GM23338 (cell line): ENCODE measurements around the gene C12orf60. TPM values are rescaled to one million over a fixed set of nuclear protein-coding genes. Genes with fewer than 3 reads are reported as not detected.
A peak's percentile ranks its signal among the peaks of the same experiment; 100 is the strongest.

Experiments
- ATAC-seq: fragments of 200-7000 bp; cut with Tn5 transposase; 3 replicates; pipeline ENCODE4 v1.9.1; 2020
- DNase-seq: peaks from one replicate; pipeline ENCODE4 v3.0.0-alpha.2; 2015; ENCODE audit warnings: low spot score
- H2AFZ ChIP-seq: fragments of 200-600 bp; sonication (generic); 2 replicates; pipeline ENCODE4 v1.8.0; 2016; ENCODE audit warnings: antibody characterized with exemption, mild to moderate bottlenecking, moderate library complexity
- H3F3A ChIP-seq: fragments of 200-600 bp; sonication (generic); replicated peaks from 2 replicates; pipeline ENCODE4 v1.8.0; 2017; ENCODE audit warnings: antibody characterized with exemption, mixed run types, low read depth
- H3K27ac ChIP-seq: fragments of 200-600 bp; sonication (generic); 2 replicates; pipeline ENCODE4 v1.6.1; 2016; ENCODE audit warnings: low read depth
- H3K27me3 ChIP-seq: fragments of 200-600 bp; sonication (generic); 2 replicates; pipeline ENCODE4 v1.8.0; 2016; ENCODE audit warnings: mild to moderate bottlenecking, mixed run types, moderate library complexity; ENCODE audit not compliant: insufficient read depth
- H3K36me3 ChIP-seq: fragments of 200-600 bp; sonication (generic); 2 replicates; pipeline ENCODE4 v1.8.0; 2016; ENCODE audit warnings: mild to moderate bottlenecking; ENCODE audit not compliant: insufficient read depth
- H3K4me1 ChIP-seq: fragments of 200-600 bp; sonication (generic); 2 replicates; pipeline ENCODE4 v1.8.0; 2016; ENCODE audit warnings: mild to moderate bottlenecking, moderate library complexity; ENCODE audit not compliant: insufficient read depth
- H3K4me2 ChIP-seq: fragments of 200-600 bp; sonication (generic); 2 replicates; pipeline ENCODE4 v1.7.1; 2017; ENCODE audit warnings: mixed run types
- H3K4me3 ChIP-seq: fragments of 200-600 bp; sonication (generic); 2 replicates; pipeline ENCODE4 v1.6.1; 2016; ENCODE audit warnings: mixed run types
- H3K79me2 ChIP-seq: fragments of 200-600 bp; sonication (generic); replicated peaks from 2 replicates; pipeline ENCODE4 v1.8.0; 2017; ENCODE audit warnings: mild to moderate bottlenecking; ENCODE audit not compliant: insufficient read depth
- H3K9me2 ChIP-seq: fragments of 200-600 bp; sonication (generic); 2 replicates; pipeline ENCODE4 v1.8.0; 2017; ENCODE audit not compliant: insufficient read depth
- H4K20me1 ChIP-seq: fragments of 200-600 bp; sonication (generic); replicated peaks from 2 replicates; pipeline ENCODE4 v1.8.0; 2017; ENCODE audit warnings: mild to moderate bottlenecking; ENCODE audit not compliant: insufficient read depth
- H3K27ac Mint-ChIP-seq: 2 replicates; pipeline ENCODE4 v1.8.0; 2020; ENCODE audit warnings: inconsistent platforms, mild to moderate bottlenecking, moderate library complexity, mixed read lengths
- H3K27me3 Mint-ChIP-seq: 3 replicates; pipeline ENCODE4 v1.8.0; 2022; ENCODE audit warnings: low read depth, mild to moderate bottlenecking, moderate library complexity, mixed read lengths, inconsistent platforms; ENCODE audit not compliant: insufficient read depth, poor library complexity
- H3K36me3 Mint-ChIP-seq: 3 replicates; pipeline ENCODE4 v1.8.0; 2021; ENCODE audit warnings: low read depth, mild to moderate bottlenecking, inconsistent platforms, moderate library complexity, mixed read lengths
- H3K4me1 Mint-ChIP-seq: 3 replicates; pipeline ENCODE4 v1.8.0; 2020; ENCODE audit warnings: mild to moderate bottlenecking, inconsistent platforms, mixed read lengths
- H3K4me3 Mint-ChIP-seq: 3 replicates; pipeline ENCODE4 v1.8.0; 2021; ENCODE audit warnings: moderate library complexity, mild to moderate bottlenecking, inconsistent platforms, mixed read lengths
- H3K9me3 Mint-ChIP-seq: 3 replicates; pipeline ENCODE4 v1.8.0; 2020; ENCODE audit warnings: moderate library complexity, mild to moderate bottlenecking, inconsistent platforms, mixed read lengths
- CREB1 ChIP-seq: fragments of 250-450 bp; sonication (Bioruptor Pico); IDR thresholded peaks from 2 replicates; pipeline ENCODE4 v1.5.0; 2020; ENCODE audit warnings: low read depth, mild to moderate bottlenecking, moderate library complexity
- ETS1 ChIP-seq: IDR thresholded peaks from 2 replicates; pipeline ENCODE4 v1.6.1; 2016; ENCODE audit warnings: antibody characterized with exemption
- EZH2 ChIP-seq: fragments of 200-600 bp; sonication (generic); IDR thresholded peaks from one replicate; pipeline ENCODE4 v1.8.0; 2017; ENCODE audit warnings: antibody characterized with exemption, mild to moderate bottlenecking, low read depth; ENCODE audit not compliant: unreplicated experiment
- JUNB ChIP-seq: IDR thresholded peaks from one replicate; pipeline ENCODE4 v1.6.1; 2016; ENCODE audit warnings: antibody characterized with exemption; ENCODE audit not compliant: unreplicated experiment
- REST ChIP-seq: IDR thresholded peaks from one replicate; pipeline ENCODE4 v1.6.1; 2018; ENCODE audit warnings: antibody characterized with exemption; ENCODE audit not compliant: unreplicated experiment
- ZNF114 ChIP-seq: fragments of 250-450 bp; sonication (Bioruptor Pico); IDR thresholded peaks from 2 replicates; pipeline ENCODE4 v1.5.0; 2020; ENCODE audit warnings: mild to moderate bottlenecking, moderate library complexity
- polyA plus RNA-seq: library from polyadenylated mRNA; unstranded; fragments of >200 nt; fragmentation: Nextera tagmentation; extraction: Ambion mirVana; gene quantifications from 2 replicates; pipeline ENCODE4 v1.2.1, GENCODE V29; 2016
- total RNA-seq: library from RNA; depleted of rRNA; stranded (reverse); fragments of >200 nt; shearing (Covaris generic); gene quantifications from 2 replicates; pipeline ENCODE4 v1.2.3, GENCODE V29; 2014
- TF ChIP-seq, protein P1 (sequence below): fragments of 250-450 bp; sonication (Bioruptor Pico); IDR thresholded peaks from 2 replicates; pipeline ENCODE4 v1.5.0; 2020; ENCODE audit warnings: mild to moderate bottlenecking, moderate library complexity
- TF ChIP-seq, protein P2 (sequence below), 2 experiments: fragments of 200-600 bp in 1 of 2; sonication (generic) in 1 of 2; conservative IDR thresholded peaks; 2 replicates each; pipeline versions ENCODE4 v1.5.1 to v1.6.1; 2016 to 2017; ENCODE audit warnings: antibody characterized with exemption in 2 of 2, low read depth in 2 of 2, mild to moderate bottlenecking in 2 of 2, moderate library complexity in 1 of 2

C12orf60 gene
- total and polyA plus RNA-seq, 2 experiments from 2014 or later = 1.7 to 2.3 TPM

- Histone ChIP-seq H4K20me1 (0 out of 2 replicates have a peak, but pooled peaks cover 9% of the 10 kb centered on the region), H3K27ac (no peak overlapping the region), H3K4me2 (peak overlapping the region; percentile 76), H2AFZ (peak overlapping the region; percentile 49; the same call in 1 of the 2 replicates), H3K4me1 (peaks cover 10% of the 10 kb centered on the region; the same call in 1 of the 2 replicates), H3K4me3 (peak overlapping the region; percentile 59), H3K9me2 (no peaks in the 10 kb centered on the region), H3K36me3 (peaks cover 5% of the 10 kb centered on the region; the same call in 1 of the 2 replicates), H3K27me3 (no peaks in the 10 kb centered on the region), H3F3A (no peaks in the 10 kb centered on the region), H3K79me2 (peaks cover 42% of the 10 kb centered on the region)
- peaks cover 8% of the 10 kb centered on the region for H3K36me3 Mint-ChIP-seq
- H3K9me3 Mint-ChIP-seq = no peaks in the 10 kb centered on the region
- DNase-seq (no peak), ATAC-seq (no peak)
- H3K27me3 Mint-ChIP-seq = no peaks in the 10 kb centered on the region
- H3K27ac Mint-ChIP-seq = no peak overlapping the region
- H3K4me1 Mint-ChIP-seq = peaks cover 7% of the 10 kb centered on the region; the same call in 1 of the 3 replicates
- H3K4me3 Mint-ChIP-seq = no peak overlapping the region
- no peak for TF ChIP-seq CREB1 (CRISPR knock-in tag)
- TF ChIP-seq, protein P1, sequence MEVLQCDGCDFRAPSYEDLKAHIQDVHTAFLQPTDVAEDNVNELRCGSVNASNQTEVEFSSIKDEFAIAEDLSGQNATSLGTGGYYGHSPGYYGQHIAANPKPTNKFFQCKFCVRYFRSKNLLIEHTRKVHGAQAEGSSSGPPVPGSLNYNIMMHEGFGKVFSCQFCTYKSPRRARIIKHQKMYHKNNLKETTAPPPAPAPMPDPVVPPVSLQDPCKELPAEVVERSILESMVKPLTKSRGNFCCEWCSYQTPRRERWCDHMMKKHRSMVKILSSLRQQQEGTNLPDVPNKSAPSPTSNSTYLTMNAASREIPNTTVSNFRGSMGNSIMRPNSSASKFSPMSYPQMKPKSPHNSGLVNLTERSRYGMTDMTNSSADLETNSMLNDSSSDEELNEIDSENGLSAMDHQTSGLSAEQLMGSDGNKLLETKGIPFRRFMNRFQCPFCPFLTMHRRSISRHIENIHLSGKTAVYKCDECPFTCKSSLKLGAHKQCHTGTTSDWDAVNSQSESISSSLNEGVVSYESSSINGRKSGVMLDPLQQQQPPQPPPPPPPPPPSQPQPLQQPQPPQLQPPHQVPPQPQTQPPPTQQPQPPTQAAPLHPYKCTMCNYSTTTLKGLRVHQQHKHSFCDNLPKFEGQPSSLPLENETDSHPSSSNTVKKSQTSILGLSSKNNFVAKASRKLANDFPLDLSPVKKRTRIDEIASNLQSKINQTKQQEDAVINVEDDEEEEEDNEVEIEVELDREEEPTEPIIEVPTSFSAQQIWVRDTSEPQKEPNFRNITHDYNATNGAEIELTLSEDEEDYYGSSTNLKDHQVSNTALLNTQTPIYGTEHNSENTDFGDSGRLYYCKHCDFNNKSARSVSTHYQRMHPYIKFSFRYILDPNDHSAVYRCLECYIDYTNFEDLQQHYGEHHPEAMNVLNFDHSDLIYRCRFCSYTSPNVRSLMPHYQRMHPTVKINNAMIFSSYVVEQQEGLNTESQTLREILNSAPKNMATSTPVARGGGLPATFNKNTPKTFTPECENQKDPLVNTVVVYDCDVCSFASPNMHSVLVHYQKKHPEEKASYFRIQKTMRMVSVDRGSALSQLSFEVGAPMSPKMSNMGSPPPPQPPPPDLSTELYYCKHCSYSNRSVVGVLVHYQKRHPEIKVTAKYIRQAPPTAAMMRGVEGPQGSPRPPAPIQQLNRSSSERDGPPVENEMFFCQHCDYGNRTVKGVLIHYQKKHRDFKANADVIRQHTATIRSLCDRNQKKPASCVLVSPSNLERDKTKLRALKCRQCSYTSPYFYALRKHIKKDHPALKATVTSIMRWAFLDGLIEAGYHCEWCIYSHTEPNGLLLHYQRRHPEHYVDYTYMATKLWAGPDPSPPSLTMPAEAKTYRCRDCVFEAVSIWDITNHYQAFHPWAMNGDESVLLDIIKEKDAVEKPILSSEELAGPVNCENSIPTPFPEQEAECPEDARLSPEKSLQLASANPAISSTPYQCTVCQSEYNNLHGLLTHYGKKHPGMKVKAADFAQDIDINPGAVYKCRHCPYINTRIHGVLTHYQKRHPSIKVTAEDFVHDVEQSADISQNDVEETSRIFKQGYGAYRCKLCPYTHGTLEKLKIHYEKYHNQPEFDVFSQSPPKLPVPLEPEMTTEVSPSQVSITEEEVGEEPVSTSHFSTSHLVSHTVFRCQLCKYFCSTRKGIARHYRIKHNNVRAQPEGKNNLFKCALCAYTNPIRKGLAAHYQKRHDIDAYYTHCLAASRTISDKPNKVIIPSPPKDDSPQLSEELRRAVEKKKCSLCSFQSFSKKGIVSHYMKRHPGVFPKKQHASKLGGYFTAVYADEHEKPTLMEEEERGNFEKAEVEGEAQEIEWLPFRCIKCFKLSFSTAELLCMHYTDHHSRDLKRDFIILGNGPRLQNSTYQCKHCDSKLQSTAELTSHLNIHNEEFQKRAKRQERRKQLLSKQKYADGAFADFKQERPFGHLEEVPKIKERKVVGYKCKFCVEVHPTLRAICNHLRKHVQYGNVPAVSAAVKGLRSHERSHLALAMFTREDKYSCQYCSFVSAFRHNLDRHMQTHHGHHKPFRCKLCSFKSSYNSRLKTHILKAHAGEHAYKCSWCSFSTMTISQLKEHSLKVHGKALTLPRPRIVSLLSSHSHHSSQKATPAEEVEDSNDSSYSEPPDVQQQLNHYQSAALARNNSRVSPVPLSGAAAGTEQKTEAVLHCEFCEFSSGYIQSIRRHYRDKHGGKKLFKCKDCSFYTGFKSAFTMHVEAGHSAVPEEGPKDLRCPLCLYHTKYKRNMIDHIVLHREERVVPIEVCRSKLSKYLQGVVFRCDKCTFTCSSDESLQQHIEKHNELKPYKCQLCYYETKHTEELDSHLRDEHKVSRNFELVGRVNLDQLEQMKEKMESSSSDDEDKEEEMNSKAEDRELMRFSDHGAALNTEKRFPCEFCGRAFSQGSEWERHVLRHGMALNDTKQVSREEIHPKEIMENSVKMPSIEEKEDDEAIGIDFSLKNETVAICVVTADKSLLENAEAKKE = no peak
- TF ChIP-seq EZH2 = no peak
- no peak for TF ChIP-seq REST
- TF ChIP-seq JUNB = no peak
- TF ChIP-seq ETS1 = no peak
- no peak for TF ChIP-seq ZNF114 (CRISPR knock-in tag)
- TF ChIP-seq, protein P2, sequence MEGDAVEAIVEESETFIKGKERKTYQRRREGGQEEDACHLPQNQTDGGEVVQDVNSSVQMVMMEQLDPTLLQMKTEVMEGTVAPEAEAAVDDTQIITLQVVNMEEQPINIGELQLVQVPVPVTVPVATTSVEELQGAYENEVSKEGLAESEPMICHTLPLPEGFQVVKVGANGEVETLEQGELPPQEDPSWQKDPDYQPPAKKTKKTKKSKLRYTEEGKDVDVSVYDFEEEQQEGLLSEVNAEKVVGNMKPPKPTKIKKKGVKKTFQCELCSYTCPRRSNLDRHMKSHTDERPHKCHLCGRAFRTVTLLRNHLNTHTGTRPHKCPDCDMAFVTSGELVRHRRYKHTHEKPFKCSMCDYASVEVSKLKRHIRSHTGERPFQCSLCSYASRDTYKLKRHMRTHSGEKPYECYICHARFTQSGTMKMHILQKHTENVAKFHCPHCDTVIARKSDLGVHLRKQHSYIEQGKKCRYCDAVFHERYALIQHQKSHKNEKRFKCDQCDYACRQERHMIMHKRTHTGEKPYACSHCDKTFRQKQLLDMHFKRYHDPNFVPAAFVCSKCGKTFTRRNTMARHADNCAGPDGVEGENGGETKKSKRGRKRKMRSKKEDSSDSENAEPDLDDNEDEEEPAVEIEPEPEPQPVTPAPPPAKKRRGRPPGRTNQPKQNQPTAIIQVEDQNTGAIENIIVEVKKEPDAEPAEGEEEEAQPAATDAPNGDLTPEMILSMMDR (conservative IDR thresholded peaks at IDR 0.05; ENCODE audit: low read depth in 2 of 2) = no peak
These were observed 325 bp downstream of the C12orf60 start for GRCh38 chr12:14803830-14804160.
